OCI-M2 (cell line): Measurements from ENCODE around the gene NLRC5.

Experiments used
- DNase-seq: peaks from one replicate; lab custom pipeline; 2025; ENCODE audit not compliant: unreplicated experiment; lab: John Stamatoyannopoulos, UW

The NLRC5 gene, protein sequence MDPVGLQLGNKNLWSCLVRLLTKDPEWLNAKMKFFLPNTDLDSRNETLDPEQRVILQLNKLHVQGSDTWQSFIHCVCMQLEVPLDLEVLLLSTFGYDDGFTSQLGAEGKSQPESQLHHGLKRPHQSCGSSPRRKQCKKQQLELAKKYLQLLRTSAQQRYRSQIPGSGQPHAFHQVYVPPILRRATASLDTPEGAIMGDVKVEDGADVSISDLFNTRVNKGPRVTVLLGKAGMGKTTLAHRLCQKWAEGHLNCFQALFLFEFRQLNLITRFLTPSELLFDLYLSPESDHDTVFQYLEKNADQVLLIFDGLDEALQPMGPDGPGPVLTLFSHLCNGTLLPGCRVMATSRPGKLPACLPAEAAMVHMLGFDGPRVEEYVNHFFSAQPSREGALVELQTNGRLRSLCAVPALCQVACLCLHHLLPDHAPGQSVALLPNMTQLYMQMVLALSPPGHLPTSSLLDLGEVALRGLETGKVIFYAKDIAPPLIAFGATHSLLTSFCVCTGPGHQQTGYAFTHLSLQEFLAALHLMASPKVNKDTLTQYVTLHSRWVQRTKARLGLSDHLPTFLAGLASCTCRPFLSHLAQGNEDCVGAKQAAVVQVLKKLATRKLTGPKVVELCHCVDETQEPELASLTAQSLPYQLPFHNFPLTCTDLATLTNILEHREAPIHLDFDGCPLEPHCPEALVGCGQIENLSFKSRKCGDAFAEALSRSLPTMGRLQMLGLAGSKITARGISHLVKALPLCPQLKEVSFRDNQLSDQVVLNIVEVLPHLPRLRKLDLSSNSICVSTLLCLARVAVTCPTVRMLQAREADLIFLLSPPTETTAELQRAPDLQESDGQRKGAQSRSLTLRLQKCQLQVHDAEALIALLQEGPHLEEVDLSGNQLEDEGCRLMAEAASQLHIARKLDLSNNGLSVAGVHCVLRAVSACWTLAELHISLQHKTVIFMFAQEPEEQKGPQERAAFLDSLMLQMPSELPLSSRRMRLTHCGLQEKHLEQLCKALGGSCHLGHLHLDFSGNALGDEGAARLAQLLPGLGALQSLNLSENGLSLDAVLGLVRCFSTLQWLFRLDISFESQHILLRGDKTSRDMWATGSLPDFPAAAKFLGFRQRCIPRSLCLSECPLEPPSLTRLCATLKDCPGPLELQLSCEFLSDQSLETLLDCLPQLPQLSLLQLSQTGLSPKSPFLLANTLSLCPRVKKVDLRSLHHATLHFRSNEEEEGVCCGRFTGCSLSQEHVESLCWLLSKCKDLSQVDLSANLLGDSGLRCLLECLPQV (N-terminal part only)

DNA sequence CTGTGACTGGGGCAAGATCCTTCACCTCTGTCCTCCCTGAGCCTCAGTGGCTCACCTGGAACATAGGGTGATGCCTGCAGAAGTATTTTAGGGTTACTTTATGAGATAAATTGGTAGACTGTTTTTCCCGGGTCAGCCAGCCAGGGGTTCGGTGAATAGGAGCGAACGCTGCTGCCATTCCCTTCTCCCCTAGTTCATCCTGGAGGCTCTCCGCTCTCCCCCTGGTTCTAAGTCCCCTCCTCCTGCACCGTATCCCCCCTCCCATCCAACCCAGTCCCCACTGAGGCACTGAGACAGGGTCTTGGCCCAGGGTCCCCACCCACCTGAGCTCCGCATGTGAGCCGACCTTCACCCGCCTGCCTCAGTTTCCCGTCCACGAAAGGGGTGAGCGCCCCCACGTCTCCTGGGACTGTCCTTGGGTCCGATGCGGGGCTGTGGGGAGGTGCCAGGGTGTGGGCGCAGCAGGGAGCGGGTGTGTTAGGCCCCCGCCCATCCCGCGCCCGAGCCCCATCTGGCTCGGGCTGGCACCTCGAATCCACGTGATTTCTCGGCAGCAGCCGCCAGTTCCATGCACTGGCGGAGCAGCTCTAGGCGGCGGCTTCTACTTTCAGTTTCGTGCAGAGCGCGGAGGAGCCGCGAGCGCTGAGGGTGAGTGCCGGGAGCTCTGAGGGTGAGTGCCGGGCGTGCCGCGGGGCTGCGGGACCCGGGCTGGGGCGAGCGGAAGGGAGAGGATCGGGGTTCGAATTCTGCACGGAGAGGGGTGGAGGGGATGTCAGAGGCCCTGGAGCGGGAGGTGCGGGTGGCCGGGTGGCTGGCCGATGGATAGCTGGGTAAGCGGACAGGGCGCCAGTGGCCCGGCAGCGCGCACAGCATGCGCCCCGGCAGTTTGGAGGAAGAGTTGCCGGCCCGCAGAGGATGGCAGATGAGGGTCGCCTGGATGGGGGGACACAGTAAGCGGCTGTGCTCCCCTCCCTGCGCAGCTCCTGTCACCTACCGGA, at the start of gene NLRC5:
NLRC5 (plus strand) TSS at position 610 of the 998 bp plus-strand sequence. CDS start 31,156 bp downstream, outside the sequence.
- DNase-seq, result no peak

DNA sequence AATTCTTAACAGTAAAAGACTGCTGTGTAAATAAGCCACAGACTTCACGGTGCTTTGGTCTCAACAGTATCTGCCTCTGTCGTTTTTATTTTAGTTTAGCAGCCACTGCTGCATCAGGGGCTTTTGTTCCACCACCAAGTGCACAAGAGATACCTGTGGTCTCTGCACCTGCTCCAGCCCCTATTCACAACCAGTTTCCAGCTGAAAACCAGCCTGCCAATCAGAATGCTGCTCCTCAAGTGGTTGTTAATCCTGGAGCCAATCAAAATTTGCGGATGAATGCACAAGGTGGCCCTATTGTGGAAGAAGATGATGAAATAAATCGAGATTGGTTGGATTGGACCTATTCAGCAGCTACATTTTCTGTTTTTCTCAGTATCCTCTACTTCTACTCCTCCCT, 49.6 kb upstream of the NLRC5 start:
- DNase-seq, result no peak

- no peak for DNase-seq
Measured at GRCh38 chr16:56941092-56941491, 48.3 kb upstream of the NLRC5 start.

- DNase-seq, result no peak
Measured at GRCh38 chr16:56941856-56942331, 47.5 kb upstream of the NLRC5 start.

GRCh38 chr16:56943761-56944375, 45.5 kb upstream of the NLRC5 start:
- DNase-seq, result no peak

DNA sequence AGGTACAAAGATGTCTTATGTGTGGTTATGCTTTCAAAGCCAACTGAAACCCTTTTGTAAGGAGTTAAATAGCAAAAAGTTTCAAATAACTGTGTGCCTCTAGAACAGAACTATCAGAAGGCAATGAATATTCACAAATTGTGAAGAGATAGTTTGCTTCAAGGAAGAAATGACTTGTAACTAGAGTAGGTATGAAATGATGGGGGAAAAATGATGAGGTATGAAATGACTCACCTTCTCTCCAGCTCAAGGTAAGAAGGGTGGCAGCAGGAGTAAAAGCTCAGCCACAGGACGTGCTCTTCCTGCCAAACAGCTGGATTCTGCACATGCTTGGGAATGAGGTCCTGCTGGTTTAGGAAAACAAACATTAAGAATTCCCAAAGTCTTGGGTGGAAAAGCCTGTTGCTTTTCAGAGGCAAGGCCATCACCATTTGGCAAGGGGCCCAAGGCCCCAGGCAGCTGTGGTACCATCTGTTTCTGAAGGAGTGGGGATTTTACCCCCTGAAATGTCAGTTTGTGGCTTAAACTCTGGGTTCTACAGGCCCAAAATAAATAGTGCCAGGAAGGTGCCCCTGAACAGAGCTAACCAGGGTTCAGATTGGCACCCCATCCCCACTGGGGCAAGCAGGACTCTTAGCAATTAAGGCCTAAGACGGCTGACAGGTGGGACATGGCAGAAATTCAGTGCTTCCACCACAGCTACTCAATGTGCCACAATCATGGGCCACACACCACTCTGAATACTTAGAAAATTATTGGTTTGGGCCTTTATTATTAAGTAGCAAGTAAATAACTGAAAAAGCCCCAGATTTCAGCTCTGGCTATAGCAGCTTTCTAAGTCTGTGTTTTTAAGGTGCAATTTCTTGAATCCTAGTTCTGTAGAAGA, 44.2 kb upstream of the NLRC5 start:
- DNase-seq, result no peak

DNA sequence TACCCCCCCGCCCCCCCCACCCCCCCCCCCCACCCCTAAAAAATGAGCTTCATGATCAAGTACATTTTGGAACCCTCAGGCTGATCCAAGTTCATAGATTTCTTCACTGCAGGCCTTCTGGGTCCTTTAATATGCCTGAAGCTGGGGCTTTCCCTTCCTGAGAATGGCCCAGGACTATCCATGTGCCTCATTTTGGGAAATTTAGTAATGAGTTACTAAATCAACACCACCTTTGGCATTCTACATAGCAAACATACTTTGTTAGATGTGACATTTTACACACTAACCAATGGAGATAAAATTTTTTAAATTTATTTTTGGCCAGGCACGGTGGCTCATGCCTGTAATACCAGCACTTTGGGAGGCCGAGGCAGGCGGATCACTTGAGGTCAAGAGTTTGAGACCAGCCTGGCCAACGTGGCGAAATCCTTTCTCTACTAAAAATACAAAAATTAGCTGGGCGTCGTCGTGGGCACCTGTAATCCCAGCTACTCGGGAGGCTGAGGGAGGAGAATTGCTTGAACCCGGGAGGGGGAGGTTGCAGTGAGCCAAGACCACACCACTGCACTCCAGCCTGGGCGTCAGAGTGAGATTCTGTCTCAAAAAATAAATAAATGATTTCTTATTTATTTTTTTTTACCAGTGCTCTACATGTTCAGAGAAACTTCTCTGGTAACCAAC, 43.4 kb upstream of the NLRC5 start:
- no peak for DNase-seq

DNA sequence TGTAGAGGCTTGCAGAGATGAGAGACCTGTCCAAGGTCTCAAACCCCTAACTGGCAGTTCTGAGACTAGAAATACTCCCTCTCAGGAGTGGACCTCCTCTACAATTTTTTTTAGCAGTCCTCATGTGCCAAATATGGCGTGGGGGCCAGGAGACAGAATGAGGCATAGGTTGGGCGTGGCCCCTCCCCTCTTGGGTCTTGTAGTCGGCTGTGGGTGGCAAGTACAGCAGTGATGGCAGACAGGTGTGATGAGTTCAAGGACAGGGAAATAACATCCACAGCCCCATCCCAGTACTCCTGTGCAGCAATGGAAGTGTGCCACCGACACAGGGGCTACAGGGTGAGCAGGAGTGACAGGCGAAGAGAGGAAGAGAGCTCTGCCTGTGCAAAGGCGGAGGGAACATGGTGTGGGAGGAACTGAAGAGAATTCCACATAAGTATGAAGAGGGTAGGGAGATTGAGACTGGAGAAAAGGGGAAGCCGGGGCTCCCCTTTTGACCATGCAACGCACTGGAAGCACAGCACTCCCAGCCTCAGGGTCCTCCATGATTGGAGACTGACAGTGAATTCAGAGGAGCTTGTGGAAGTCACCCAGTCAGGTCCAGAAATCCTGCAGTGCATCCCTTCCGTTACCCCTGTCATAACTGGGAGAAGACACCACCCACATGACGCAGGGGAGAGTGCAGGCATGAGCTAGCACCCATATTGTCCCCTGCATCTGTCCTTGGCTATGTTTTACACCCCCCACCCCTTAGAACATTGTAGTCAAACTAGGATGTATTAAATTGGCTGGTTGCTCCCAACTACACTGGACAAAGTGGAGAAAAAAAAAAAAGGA, 42.4 kb upstream of the NLRC5 start:
- DNase-seq, result no peak

DNA sequence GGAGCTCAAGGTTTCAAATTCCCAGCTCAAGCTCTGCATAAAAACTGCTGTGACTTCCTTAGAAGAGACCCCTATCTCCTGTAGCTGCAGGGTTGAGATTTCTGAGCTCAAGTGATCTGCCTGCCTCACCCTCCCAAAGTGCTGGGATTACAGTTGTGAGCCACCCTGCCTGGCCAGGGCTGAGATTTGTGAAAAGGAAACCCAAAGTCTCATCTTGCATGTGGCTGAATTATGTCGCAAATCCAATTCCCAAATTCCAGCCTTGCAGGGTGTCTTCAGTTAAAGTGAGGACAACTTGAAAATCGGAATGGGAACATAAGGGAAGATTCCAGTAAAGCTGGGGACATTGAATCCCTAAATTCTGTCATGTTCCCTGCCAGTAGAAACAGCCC, 41.8 kb upstream of the NLRC5 start:
- no peak for DNase-seq

GRCh38 chr16:56948234-56948633, 41.1 kb upstream of the NLRC5 start:
- DNase-seq, result no peak

GRCh38 chr16:56950051-56950450, 39.3 kb upstream of the NLRC5 start:
- no peak for DNase-seq

GRCh38 chr16:56950455-56950854, 38.9 kb upstream of the NLRC5 start:
- DNase-seq, result no peak

GRCh38 chr16:56950881-56951771, 38.2 kb upstream of the NLRC5 start:
- no peak for DNase-seq

DNA sequence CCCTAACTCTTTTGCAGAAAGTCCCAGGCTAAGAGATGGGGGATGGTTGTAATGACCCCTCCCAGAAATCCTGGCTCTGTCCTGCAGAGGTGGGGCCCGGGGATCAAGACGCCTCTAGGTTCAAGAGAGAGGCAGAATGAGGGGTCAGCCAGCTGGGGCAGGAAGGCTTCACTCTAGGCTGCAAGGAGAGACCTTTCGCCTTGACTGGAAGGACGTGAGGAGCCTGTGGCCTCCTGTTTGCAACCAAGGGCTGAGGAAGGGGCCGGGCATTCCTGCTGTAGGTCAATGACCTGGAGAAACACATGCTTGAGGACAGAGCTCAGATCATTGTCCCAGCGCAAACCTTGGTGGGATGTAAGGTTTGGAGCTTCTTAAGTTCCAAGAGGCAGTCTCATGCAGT, 36.4 kb upstream of the NLRC5 start:
- no peak for DNase-seq

DNA sequence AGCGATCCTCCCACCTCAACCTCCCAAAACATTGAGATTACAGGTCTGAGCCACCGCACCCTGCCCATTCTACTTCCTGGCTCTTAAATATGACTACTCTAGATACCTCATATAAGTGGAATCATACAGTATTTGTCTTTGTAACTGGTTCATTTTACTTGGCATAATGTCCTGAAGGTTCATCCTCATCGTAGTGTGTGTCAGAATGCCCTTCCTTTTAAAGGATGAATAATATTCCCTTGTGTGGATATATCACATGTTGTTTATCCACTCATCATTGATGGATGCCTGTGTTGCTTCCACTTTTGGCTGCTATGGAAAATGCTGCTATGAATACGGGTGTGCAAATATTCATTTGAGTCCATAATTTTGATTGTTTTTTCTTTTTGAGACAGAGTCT, 33.3 kb upstream of the NLRC5 start:
- no peak for DNase-seq

- no peak for DNase-seq
Measured at GRCh38 chr16:56956756-56957155, 32.6 kb upstream of the NLRC5 start.
